ENCODE data around the gene GNAT2.

The GNAT2 gene

GRCh38 chr1:109567877-109568672 lies 51.3 kb downstream of the GNAT2 start:
- no peaks in the 10 kb centered on the region for H3K27me3 ChIP-seq (ENCODE audit: insufficient read depth, low read length)
- no peak overlapping the region for H2AFZ ChIP-seq (ENCODE audit: low read depth, low read length)
- no peaks in the 10 kb centered on the region for H3K9me3 ChIP-seq (ENCODE audit: low read length)
- H3K36me3 ChIP-seq (ENCODE audit: insufficient read depth, low read length), result peaks cover 2% of the 10 kb centered on the region
- peaks cover 8% of the 10 kb centered on the region for H3K4me1 ChIP-seq (ENCODE audit: insufficient read depth, low read length)
- no peak overlapping the region for H3K4me3 ChIP-seq (ENCODE audit: low read length)

- Histone ChIP-seq H3K4me3 (ENCODE audit: low read length) (no peak overlapping the region), H2AFZ (ENCODE audit: low read depth, low read length) (no peak overlapping the region), H3K36me3 (ENCODE audit: insufficient read depth, low read length) (peaks cover 2% of the 10 kb centered on the region), H3K4me1 (ENCODE audit: insufficient read depth, low read length) (peaks cover 8% of the 10 kb centered on the region), H3K9me3 (ENCODE audit: low read length) (no peaks in the 10 kb centered on the region), H3K27me3 (ENCODE audit: insufficient read depth, low read length) (no peaks in the 10 kb centered on the region)
Observed at GRCh38 chr1:109566982-109567381, 52.4 kb downstream of the GNAT2 start.

- Histone ChIP-seq H3K27me3 (ENCODE audit: insufficient read depth, low read length) (no peaks in the 10 kb centered on the region), H3K9me3 (ENCODE audit: low read length) (no peaks in the 10 kb centered on the region), H3K4me3 (ENCODE audit: low read length) (no peak overlapping the region), H3K4me1 (ENCODE audit: insufficient read depth, low read length) (peaks cover 8% of the 10 kb centered on the region), H3K36me3 (ENCODE audit: insufficient read depth, low read length) (peaks cover 2% of the 10 kb centered on the region), H2AFZ (ENCODE audit: low read depth, low read length) (no peak overlapping the region)
Observed at GRCh38 chr1:109565241-109565640, 54.2 kb downstream of the GNAT2 start.

GRCh38 chr1:109564194-109564878 lies 55.1 kb downstream of the GNAT2 start:
- Histone ChIP-seq H2AFZ (ENCODE audit: low read depth, low read length) (no peak overlapping the region), H3K9me3 (ENCODE audit: low read length) (no peaks in the 10 kb centered on the region), H3K4me1 (ENCODE audit: insufficient read depth, low read length) (peaks cover 8% of the 10 kb centered on the region), H3K27me3 (ENCODE audit: insufficient read depth, low read length) (no peaks in the 10 kb centered on the region), H3K36me3 (ENCODE audit: insufficient read depth, low read length) (peaks cover 2% of the 10 kb centered on the region), H3K4me3 (ENCODE audit: low read length) (no peak overlapping the region)

- peaks cover 8% of the 10 kb centered on the region for H3K4me1 ChIP-seq (ENCODE audit: insufficient read depth, low read length)
- H3K27me3 ChIP-seq (ENCODE audit: insufficient read depth, low read length), result no peaks in the 10 kb centered on the region
- no peak overlapping the region for H3K4me3 ChIP-seq (ENCODE audit: low read length)
- H3K36me3 ChIP-seq (ENCODE audit: insufficient read depth, low read length), result peaks cover 2% of the 10 kb centered on the region
- no peak overlapping the region for H2AFZ ChIP-seq (ENCODE audit: low read depth, low read length)
- no peaks in the 10 kb centered on the region for H3K9me3 ChIP-seq (ENCODE audit: low read length)
Observed at GRCh38 chr1:109559995-109560394, 59.4 kb downstream of the GNAT2 start.

GRCh38 chr1:109557520-109557919 lies 61.9 kb downstream of the GNAT2 start:
- no peaks in the 10 kb centered on the region for H3K36me3 ChIP-seq (ENCODE audit: insufficient read depth, low read length)
- no peaks in the 10 kb centered on the region for H3K4me1 ChIP-seq (ENCODE audit: insufficient read depth, low read length)
- H3K27me3 ChIP-seq (ENCODE audit: insufficient read depth, low read length), result no peaks in the 10 kb centered on the region
- H3K4me3 ChIP-seq (ENCODE audit: low read length), result no peak overlapping the region
- no peak overlapping the region for H2AFZ ChIP-seq (ENCODE audit: low read depth, low read length)
- no peaks in the 10 kb centered on the region for H3K9me3 ChIP-seq (ENCODE audit: low read length)

- Histone ChIP-seq H3K4me3 (ENCODE audit: low read length) (no peak overlapping the region), H3K9me3 (ENCODE audit: low read length) (no peaks in the 10 kb centered on the region), H3K27me3 (ENCODE audit: insufficient read depth, low read length) (no peaks in the 10 kb centered on the region), H2AFZ (ENCODE audit: low read depth, low read length) (no peak overlapping the region), H3K4me1 (ENCODE audit: insufficient read depth, low read length) (no peaks in the 10 kb centered on the region), H3K36me3 (ENCODE audit: insufficient read depth, low read length) (no peaks in the 10 kb centered on the region)
Observed at GRCh38 chr1:109556563-109556962, 62.9 kb downstream of the GNAT2 start.

All from neuron (in vitro differentiated cells).